Hindlimb muscle (tissue), 1 donor: ENCODE measurements around the gene SRRD. TPM values are rescaled to one million over a fixed set of nuclear protein-coding genes. Genes with fewer than 3 reads are reported as not detected.

ENCODE experiments used
- DNase-seq: peaks from one replicate; pipeline ENCODE4 v3.0.0-alpha.2; 2013
- polyA plus RNA-seq: library from polyadenylated mRNA; unstranded; fragments of 120-200 nt; gene quantifications from one replicate; pipeline ENCODE4 v1.2.1, GENCODE V29; 2013; ENCODE audit not compliant: insufficient read length

The SRRD gene
- polyA plus RNA-seq, 1 donor: 21.5 TPM

DNA sequence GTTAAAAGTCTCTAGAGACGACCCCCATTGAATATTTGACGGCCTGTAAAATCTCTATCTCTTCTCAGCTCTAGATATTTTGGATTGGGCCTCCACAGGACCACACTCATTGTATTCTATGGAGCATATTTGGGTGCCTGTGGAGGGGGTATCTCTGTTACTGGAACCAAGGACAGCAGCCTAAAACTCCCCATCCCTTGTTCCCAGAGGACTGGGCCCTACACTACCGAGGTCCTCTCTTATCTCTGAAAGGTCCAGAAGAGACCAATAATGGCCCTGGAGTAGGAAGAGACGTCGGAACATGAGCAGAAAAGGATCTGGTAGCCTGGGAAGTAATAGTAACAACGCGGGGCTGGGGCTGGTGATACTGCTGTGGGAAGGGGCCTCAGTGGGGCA lies 636 bp upstream of the SRRD start:
- DNase-seq: no peak

DNA sequence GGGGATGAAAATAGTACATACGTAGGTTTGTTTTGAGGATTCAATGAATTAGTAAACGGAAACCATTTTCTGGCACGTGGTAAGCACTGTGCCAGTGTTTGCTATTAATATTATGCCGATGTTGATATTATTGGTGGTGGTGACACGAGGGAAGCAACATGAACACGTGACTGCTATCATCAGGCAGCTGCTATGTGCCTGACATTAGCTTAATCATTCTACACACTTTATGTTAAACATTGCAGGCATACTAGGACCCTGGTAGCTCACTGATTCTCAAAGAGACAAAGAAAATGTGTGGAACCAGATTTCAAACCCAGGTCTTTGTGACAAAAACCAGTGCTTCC lies 656 bp downstream of the SRRD start:
- DNase-seq: no peak

DNA sequence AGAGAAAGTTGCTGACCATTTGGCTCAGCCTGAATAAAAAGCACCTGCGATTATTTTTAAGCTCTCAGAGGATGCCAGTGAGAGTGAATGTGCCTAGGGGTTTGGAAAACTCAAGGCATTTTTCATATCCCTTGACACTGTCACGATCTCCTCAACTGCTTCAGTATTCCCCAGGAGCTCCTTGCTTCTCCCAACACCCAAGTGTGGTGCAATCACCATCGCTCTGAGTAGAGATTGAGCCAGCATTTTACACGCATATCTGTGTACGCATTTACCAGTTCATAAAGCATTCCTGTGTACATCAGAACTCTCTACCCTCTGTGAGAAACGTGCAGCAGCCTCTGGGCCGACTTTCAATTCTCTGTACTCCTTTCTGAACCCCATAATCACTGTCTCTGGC lies 1.3 kb downstream of the SRRD start:
- no peak for DNase-seq

DNA sequence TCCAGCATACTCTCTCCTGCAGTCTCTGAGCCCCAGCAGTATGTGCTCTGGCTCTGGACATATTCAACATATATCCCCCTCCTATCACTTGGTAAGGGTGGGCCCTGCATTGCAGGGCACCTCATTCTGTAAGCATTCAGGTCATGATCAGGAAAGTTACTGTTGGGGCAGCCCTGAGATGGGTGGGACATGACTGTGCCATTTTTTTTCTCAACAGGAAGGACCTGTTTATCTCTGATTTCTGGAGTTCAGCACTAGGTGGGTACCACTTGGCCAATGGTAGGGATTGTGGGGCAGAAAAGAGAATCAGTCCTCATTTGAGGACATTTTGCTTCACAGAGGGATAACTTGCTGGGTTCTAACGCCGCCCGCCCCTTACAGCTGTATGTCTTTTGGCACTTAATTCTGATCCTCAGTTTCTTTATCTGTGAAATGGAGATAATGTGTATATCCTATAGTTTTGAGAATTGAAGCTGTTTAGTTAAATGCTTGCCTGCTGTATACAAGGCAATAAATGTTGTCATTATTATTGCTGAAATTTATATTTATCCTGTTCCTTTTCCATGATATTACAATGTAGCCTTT lies 2.2 kb downstream of the SRRD start:
- no peak for DNase-seq

DNA sequence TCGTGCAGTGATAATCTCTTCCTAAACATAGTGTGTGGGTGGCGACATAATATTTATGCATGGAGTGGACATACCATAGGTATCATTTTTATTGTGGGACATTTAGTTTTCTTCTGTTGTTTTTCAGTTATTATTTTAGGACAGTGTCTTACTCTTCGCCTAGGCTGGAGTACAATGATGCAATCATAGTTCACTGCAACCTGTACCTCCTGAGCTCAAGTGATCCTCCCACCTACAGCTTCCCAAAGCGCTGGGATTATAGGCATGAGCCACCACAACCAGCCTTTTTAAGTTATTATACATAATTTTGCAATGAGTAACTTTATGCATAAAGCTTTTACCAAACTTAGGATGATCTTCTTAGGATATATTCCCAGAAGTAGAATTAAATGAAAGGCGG lies 2.7 kb downstream of the SRRD start:
- no peak for DNase-seq

DNA sequence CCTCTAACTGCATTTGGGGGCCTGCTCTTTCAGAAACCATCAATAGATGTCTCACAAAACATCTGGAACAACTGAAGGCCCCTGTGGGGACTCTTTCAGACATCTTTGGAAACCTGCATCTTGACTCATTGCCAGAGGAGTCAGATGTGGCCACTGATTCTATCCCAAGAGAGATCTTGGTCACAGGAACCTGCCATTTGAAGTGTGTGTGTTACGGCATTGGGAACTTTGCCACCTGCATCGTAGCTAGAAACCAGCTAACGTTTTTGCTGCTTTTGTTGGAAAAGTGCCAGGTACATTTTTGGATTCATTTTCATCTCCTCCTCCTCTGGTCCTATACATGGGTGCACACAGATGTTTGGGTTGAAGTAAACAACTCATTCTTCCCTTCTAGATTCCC lies 4.3 kb downstream of the SRRD start:
- no peak for DNase-seq

DNA sequence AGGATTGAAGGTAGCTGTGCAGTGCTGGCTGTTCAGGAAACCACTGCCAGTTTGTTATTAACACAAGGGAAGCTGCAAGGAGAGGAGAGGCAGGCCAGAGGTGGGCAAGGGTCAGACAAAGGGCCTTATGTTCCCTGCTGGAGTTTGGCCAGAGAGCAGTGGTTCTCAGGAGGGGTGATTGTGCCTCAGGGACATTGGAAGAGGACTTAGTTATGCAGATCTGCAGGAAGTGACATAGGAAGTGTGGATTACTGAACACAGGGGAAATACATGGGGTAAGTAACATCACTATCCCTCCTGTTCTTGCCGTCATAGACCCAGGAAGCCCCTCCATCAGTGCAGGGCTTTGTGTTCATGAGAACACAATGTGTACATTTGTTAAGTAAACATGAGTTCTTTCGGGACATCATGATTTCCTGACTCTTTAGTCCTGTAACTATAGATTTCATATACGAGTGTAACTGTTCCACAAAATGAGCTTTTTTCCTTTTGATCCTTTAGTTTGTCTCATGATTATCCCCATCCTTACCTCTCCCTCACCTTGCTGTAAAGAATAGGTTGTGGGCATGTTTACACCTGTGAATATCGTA lies 5.9 kb downstream of the SRRD start:
- DNase-seq: no peak

DNA sequence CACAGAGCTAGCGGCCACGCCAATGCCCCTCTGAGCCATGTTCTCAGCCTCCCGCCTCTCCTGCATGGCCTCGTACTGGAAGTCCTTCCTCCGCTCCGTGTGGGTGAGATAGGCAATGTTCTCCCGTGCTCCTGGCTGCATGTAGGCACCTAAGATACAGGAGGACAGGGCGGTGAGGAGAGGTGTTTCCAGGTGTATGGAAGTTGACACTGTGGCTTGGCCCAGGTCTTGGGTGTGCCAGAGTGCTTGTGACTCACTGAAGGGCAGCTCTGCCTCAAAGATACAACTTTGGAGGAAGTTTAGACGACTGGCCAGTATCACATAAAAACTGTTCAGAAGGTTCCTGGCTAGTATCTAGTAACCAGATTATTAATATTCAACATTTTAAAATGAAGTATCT lies 8.5 kb downstream of the SRRD start:
- no peak for DNase-seq

DNA sequence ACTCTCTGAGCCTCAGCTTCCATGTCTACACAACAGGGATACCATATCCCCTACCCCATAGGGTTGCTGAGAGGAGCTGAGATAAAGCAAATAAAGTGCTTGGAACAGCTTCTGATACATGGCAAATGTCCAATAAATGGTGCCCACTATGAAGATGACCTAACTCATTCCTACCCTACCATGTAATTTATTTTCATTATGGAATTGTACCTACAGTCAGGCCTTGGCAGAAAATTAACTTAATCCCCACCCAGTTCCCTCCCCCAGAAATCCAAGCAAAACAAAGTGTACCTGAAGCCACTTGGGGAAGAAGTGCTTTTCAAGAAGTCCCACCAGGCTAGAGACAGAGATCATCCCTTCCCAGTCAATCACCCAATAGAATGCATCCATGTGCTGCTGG lies 10.8 kb downstream of the SRRD start:
- no peak for DNase-seq

DNA sequence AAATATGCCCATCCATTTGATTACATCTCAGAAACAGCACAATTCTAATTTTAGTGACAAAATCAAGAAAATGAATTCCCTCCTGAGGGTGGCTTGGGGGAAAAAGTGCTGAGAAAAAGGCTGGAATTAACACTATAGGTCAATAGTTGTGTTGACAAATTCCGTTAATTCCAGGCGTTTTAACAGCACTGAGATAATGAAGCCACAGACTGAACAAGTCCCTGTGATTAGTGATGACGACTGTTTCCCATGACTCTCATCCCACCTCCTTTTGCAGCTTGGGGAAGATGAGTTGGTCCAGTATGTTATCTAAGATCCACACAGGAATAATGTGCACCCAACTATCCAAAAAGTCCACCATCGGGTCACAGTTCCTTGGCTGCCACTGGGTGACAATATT lies 12.8 kb downstream of the SRRD start:
- DNase-seq: no peak

DNA sequence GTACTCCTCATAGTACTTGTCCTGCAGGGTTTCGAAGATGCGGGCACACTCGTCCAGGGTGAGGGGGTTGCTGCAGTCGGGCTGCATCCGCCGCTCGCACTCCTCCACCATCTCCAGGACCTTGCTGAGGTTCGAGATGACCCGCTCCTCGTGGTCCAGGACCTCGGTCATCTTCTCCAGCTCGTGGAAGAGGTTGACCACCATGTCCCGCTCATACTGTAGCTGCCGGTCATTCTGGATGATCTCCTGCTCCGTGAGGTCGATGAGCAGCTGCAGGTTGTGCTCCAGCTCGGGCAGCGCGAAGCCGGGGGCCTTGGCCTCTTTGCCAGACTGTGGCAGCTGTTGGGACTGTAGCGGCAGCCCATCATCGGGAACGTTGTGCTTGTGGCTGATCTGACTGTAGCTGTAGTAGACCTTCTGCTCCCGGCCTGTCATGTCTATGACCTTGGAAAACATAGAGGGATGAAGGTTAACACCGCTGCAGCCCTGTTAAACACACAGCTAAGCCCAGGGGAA lies 15.6 kb downstream of the SRRD start:
- DNase-seq: no peak

DNA sequence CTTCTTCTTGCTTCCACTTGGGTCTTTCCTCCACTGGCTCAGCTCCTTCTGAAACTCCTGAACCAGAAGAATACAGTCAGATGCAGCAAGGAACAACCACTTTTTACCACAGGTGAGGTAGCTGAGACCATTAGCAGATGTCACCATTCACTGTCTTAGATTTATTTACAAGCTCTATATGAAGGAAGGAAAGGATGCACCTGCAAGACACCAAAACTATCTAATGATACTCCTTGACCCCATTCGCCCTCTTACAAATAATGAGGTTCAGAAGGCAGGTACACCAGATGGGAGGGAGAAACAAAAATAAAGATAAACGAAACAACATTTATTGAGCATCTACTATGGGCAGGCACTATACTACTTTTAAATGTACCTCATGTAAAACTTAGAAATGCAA lies 18.3 kb downstream of the SRRD start:
- DNase-seq: no peak

DNA sequence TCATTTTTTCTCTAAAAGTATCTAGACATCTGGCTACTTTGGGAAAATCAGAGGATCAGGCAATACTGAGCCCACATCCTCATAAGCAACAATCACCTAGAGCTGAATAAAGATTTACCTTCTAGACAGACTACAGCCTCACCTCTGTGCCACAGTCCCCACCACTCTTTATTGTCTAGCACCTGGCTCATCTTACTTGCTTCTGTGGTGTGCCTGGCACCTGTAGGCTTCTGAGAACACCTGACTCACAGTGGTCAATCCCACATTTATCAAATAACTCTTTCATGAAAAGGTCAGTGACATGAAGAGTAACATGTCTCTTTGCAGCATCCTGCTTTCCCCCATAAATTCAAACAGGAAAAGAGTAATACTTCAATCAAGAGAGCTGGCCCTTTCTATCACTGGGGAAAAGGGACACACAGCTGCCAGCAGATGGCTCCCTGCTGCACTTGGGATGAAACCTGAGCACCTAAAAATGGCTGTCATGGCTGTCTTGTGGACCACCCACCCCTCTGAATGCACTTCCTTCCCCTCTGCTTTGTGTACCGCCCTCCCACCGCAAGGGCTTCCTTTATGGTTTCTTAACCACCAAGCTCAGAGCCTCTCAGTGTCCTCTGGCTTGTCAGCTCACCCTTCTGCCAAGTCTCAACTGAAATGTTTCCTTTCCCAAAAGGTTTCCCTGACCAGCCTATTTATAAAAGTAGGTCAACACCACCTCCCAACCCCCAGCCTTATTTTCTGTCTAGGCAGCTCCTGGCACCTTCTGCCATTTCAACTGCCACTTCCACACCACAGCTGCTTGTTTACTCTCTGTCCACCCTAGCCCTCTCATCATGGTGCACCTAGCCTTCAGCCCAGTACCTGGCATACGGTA lies 19.2 kb downstream of the SRRD start:
- DNase-seq: no peak

DNA sequence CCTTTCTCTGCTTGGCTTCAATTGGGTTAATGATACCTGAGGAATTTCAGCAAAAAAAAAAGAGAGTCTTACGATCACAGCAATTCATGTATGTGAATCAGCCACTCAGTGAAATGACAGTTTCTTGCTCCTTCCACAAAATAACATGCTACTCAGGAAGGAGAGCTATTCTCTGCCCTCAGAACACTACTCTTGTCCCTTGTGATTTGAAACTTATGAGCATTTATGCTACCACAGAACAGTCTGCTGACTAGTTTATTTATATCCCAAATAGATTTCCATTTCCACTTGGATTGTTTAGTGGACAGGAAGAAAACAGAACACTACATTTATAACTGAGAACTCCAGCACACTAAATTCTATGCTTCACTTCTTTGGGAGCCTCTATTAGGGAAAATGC lies 20.1 kb downstream of the SRRD start:
- DNase-seq: no peak

DNA sequence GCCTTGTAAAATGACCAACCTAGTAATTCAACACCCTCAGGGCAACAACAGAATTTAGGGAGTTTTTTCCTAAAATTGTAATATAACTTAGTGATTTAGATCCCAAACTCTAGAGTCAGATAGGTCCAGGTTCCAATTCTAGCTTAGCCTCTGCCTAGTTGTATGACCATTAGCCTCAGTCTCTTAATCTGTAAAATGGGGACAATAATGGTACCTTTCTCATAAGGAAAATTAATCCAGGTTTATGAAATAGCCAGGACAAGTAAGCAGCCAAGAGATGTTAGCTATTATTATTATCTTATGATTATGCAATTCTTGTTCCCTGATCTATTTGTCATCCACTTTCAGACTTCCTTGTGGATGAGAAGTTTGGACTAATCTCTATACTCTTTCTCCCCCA lies 24.5 kb downstream of the SRRD start:
- DNase-seq: no peak

DNA sequence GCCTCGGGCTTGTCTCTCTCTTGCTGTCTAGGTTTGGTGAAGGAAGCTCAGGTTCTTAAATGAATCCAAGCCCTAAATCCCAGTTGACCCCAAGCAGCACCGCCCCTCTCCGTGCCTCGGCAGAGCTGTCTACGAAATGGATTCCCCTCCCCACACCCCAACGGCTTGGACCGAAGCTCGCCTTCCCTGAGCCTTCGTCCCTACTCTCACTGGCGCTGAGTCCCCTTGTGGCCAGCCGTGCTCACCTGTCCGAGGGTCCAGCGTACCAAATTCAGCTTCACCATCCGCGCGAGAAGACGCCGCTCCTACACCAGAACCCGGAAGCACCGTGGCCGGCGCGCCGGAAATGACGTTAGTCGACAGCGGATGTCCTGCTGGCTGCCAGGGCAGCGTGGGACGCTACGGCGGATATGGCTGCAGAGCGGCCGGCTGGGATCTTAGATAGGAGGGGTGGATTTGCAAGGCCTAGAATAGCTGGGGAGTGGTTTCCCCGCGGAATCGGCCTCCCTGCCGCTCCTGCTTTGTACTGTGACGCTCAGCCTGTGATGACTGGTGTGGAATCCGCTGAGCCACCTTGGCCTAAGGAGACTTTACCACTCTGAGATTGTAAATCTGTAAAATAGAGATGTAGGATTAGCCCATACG lies 28.6 kb downstream of the SRRD start, which contains the start of gene TFIP11:
Gene TFIP11 (minus strand): TSS at position 325 of the 645 bp plus-strand sequence. CDS start 2,201 bp downstream, outside the sequence.
- peak; percentile 96 for DNase-seq

DNA sequence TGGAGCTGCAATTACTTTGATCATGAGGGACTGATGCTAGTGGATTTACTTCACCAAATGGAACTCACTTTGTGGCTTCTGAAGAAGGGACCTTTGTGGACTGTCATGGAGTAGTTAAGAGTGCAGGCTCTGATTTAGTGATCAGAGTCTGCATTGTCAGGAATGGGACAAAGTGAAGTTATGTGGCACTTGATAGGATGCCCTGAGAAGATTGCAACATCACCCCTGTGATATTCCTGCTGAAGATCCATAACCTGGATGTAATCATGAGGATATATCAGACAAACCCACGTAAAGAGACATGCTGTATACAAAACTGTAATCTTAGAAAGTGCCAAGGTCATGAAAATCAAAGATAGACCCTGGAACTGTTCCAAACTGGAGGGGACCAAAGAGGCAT lies 30.2 kb downstream of the SRRD start:
- no peak for DNase-seq

DNA sequence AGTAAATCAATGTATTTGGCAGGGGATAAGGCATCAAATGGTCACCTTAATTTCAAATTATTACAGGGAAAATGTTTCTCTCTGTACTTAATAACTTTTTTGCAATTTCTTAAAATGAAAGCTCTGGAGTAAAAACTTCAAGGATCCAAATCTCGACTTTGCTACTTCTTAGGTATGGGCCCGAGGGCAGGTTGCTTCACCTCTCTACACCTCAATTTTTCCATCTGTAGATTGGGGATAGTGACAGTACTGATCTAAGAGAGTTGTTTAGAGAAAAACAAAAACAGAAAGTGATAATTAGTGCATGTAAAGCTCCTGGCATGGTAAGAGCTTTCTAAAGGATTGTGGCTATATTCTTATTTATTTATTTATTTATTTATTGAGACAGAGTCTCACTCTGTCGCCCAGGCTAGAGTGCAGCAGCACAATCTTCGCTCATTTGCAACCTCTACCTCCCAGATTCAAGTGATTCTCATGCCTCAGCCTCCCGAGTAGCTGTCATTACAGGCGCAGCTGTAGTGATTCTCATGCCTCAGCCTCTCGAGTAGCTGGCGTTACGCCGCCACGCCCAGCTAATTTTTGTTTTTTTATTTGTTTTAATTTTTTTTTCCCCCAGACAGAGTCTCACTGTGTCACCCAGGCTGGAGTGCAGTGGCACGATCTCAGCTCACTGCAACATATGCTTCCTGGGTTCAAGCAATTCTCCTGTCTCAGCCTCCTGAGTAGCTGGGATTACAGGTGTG lies 30.9 kb downstream of the SRRD start:
- no peak for DNase-seq

DNA sequence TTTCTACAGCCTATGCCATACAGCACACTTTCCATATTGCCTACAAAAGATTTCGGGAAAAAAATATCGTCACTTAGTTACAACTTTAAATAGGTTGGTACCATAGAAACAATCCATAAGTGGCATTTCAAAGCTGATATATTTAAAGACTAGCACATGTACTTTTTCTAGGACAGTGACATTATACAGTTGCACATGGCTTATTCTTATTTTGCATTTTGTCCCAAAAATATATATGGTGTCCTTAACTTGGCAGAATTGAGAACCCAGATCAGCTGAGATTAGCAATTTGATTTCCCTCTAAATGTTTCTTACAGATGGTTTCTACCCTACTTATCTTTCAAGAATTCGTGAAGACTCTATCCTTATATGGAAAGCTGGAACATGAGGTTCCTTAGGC lies 32.3 kb downstream of the SRRD start:
- DNase-seq: no peak

DNA sequence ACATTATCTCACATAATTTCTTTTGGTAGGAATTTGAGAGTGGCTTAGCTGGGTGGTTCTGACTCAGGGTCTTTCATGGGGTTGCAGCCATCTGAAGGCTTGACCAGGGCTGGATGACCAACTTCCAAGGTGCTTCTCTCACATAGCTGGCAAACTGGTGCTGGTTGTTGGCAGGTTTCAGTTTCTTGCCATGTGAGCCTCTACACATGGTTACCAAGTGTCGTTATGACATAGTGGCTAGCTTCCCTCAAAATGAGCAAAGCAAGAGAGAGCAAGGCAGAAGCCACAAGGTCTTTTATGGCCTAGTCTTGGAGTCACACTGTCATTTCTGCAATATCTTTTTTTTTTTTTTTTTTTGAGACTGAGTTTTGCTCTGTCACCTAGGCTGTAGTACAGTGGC lies 32.8 kb downstream of the SRRD start:
- no peak for DNase-seq

DNA sequence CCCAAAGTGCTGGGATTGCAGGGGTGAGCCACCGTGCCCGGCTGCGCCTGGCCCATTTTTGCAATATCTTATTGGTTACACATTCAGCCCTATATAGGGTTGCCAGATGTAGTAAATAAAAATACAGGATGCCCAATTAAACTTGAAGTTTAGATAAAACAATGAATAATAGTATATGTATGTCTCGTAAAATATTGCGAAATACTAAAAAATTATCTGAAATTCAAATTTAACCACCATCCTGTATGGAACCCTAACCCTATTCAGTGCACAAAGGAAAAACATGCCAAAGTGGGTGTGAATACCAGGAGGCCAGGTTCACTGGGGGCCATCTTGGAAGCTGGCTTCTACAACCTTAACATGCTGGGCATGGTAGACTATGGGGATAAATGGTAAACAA lies 33.8 kb downstream of the SRRD start:
- DNase-seq: no peak

DNA sequence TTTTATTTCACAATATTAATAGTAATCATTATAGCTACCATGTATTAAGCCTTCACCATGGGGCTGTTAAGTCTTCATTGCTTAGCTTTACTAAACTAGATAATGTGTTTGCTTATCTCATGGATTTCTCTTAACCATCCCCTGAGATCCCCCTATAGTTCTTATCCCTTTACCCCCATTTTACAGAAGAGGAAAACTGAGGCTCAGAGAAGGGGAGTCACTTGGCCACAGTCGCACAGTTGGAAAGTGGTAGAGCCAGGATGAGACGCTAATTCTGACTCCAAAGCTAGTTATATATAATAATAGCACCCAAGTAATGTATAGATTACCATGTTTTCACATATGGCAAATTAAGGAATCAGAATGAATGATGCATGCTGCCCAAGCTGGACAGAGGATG lies 38.3 kb downstream of the SRRD start:
- DNase-seq: no peak

DNA sequence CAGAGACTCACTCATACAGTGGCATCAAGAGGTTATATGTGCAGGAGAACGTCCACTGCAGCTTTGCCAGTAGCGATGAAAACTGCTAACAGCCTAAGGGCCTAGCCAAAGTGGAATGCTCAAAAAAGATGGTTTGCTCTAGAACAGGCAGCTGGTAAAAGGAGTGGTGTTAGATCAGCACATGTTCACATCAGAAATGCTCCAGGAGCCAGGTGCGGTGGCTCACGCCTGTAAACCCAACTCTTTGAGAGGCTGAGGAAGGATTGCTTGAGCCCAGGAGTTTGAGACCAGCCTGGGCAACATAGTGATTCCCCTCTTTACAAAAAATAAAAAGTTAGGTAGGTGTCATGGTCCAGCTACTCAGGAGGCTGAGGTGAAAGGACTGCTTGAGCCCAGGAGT lies 38.9 kb downstream of the SRRD start:
- no peak for DNase-seq
